Liver (tissue), 9 donors: ENCODE measurements around the gene SLC25A21. TPM values are rescaled to one million over a fixed set of nuclear protein-coding genes. Genes with fewer than 3 reads are reported as not detected.

Source experiments
- DNase-seq: peaks from one replicate; pipeline ENCODE4 v3.0.0-alpha.2; 2017; ENCODE audit warnings: low spot score
- H3K27ac ChIP-seq, 2 donors: one replicate each; pipeline ENCODE4 v1.7.0; 2013; ENCODE audit warnings: inconsistent platforms in 2 of 2, low read length in 2 of 2, control low read depth in 1 of 2, low read depth in 1 of 2, mild to moderate bottlenecking in 1 of 2
- H3K27me3 ChIP-seq, 4 donors: one replicate each; pipeline versions ENCODE4 v1.6.1 to v1.7.0; 2013; ENCODE audit warnings: low read length in 3 of 4, inconsistent platforms in 1 of 4, mild to moderate bottlenecking in 1 of 4, moderate library complexity in 1 of 4; ENCODE audit not compliant: control insufficient read depth in 4 of 4, insufficient read depth in 4 of 4
- H3K36me3 ChIP-seq, 4 donors: one replicate each; pipeline versions ENCODE4 v1.6.1 to v1.7.0; 2013; ENCODE audit warnings: low read length in 3 of 4, mild to moderate bottlenecking in 3 of 4, low read depth in 1 of 4, moderate library complexity in 1 of 4; ENCODE audit not compliant: control insufficient read depth in 4 of 4, insufficient read depth in 3 of 4
- H3K4me1 ChIP-seq, 4 donors: one replicate each; pipeline versions ENCODE4 v1.6.1 to v1.7.0; 2013; ENCODE audit warnings: low read length in 3 of 4, mild to moderate bottlenecking in 3 of 4, moderate library complexity in 1 of 4; ENCODE audit not compliant: control insufficient read depth in 4 of 4, insufficient read depth in 4 of 4
- H3K4me3 ChIP-seq, 3 donors: one replicate each; pipeline versions ENCODE4 v1.6.1 to v1.7.0; 2013; ENCODE audit warnings: low read length in 3 of 3, control low read depth in 1 of 3, low read depth in 1 of 3, mild to moderate bottlenecking in 1 of 3
- H3K9ac ChIP-seq, 2 donors: one replicate each; pipeline ENCODE4 v1.7.0; 2013; ENCODE audit warnings: low read length in 2 of 2, mild to moderate bottlenecking in 2 of 2, moderate library complexity in 2 of 2, control low read depth in 1 of 2, low read depth in 1 of 2
- H3K9me3 ChIP-seq, 4 donors: one replicate each; pipeline versions ENCODE4 v1.6.1 to v1.7.0; 2013; ENCODE audit warnings: low read length in 3 of 4; ENCODE audit not compliant: control insufficient read depth in 4 of 4
- ATF3 ChIP-seq: IDR thresholded peaks from 2 replicates; pipeline ENCODE4 v1.6.1; 2016; ENCODE audit warnings: antibody characterized with exemption
- CTCF ChIP-seq: fragments of 150-350 bp; IDR thresholded peaks from 2 replicates; pipeline ENCODE4 v1.5.1; 2017; ENCODE audit warnings: improper control_type of control experiment, low read depth, low read length; ENCODE audit not compliant: missing input control
- FOXA1 ChIP-seq: IDR thresholded peaks from 2 replicates; pipeline ENCODE4 v1.6.1; 2016; ENCODE audit warnings: antibody characterized with exemption
- GABPA ChIP-seq, 2 donors: IDR thresholded peaks in 1 of 2; conservative IDR thresholded peaks in 1 of 2; 2 replicates each; pipeline ENCODE4 v1.6.1; 2016; ENCODE audit warnings: antibody characterized with exemption in 2 of 2, mild to moderate bottlenecking in 1 of 2, moderate library complexity in 1 of 2
- HNF4A ChIP-seq, 2 donors: conservative IDR thresholded peaks; 2 replicates each; pipeline ENCODE4 v1.6.1; 2016; ENCODE audit warnings: antibody characterized with exemption in 2 of 2, mild to moderate bottlenecking in 2 of 2
- JUND ChIP-seq, 2 donors: IDR thresholded peaks; 2 replicates each; pipeline ENCODE4 v1.6.1; 2016; ENCODE audit warnings: antibody characterized with exemption in 2 of 2
- REST ChIP-seq: IDR thresholded peaks from 2 replicates; pipeline ENCODE4 v1.6.1; 2016; ENCODE audit warnings: antibody characterized with exemption, mild to moderate bottlenecking
- SP1 ChIP-seq: IDR thresholded peaks from 2 replicates; pipeline ENCODE4 v1.6.1; 2018; ENCODE audit warnings: antibody characterized with exemption, mild to moderate bottlenecking
- YY1 ChIP-seq: IDR thresholded peaks from 2 replicates; pipeline ENCODE4 v1.6.1; 2016; ENCODE audit warnings: antibody characterized with exemption, mild to moderate bottlenecking
- ZBTB33 ChIP-seq: IDR thresholded peaks from 2 replicates; pipeline ENCODE4 v1.6.1; 2016; ENCODE audit warnings: antibody characterized with exemption
- WGBS: extraction: QIAGEN DNeasy Blood & Tissue Kit; methylation state at CpG from one replicate; pipeline ENCODE4 v1.1.7; 2013; 5-methylcytosine and 5-hydroxymethylcytosine counted together
- polyA plus RNA-seq, 2 donors: library from polyadenylated mRNA; stranded (reverse) in 1 of 2; unstranded in 1 of 2; fragments of 200-250 nt in 1 of 2; fragments of >200 nt in 1 of 2; fragmentation: Nextera tagmentation in 1 of 2; extraction: Ambion mirVana in 1 of 2; gene quantifications; one replicate each; pipeline versions ENCODE4 v1.2.1 to v1.2.3, GENCODE V29; 2013 to 2015
- total RNA-seq, 2 donors: library from RNA; depleted of rRNA; stranded (reverse); fragments of >200 nt; gene quantifications; one replicate each; pipeline ENCODE4 v1.2.3, GENCODE V29; 2014
- donor health status: healthy.
- donor health status: healthy.
- donor health status: healthy.
- donor health status: healthy.
- donor health status: healthy.

SLC25A21 gene
- total and polyA plus RNA-seq, 4 donors: 0.13 to 24.3 (median 0.23) TPM

GRCh38 chr14:36974985-36975384 is 197.4 kb downstream of the SLC25A21 start:
- H3K36me3 ChIP-seq: no peaks in the 10 kb centered on the region
- no peak for DNase-seq
- no peaks in the 10 kb centered on the region for H3K27me3 ChIP-seq
- no peak overlapping the region for H3K9ac ChIP-seq
- no peak overlapping the region for H3K27ac ChIP-seq
- no peaks in the 10 kb centered on the region for H3K9me3 ChIP-seq
- no peak for TF ChIP-seq ZBTB33
- TF ChIP-seq CTCF: no peak
- no peak for TF ChIP-seq FOXA1
- no peak for TF ChIP-seq SP1
- no peak for TF ChIP-seq YY1
- TF ChIP-seq JUND (IDR thresholded peaks at IDR 0.05): no peak
- TF ChIP-seq ATF3: no peak
- TF ChIP-seq REST: no peak
- TF ChIP-seq GABPA (IDR thresholded peaks at IDR 0.05 in 1 of 2, conservative IDR thresholded peaks at IDR 0.05 in 1 of 2): no peak
- no peak for TF ChIP-seq HNF4A (conservative IDR thresholded peaks at IDR 0.05)
- H3K4me1 ChIP-seq: no peaks in the 10 kb centered on the region
- WGBS: 83% methylated on average over 2 of the region's 2 CpGs
- no peak overlapping the region for H3K4me3 ChIP-seq

GRCh38 chr14:36973806-36974442 is 198.5 kb downstream of the SLC25A21 start:
- WGBS: 67% methylated on average over 1 of the region's 1 CpG
- Histone ChIP-seq H3K36me3 (no peaks in the 10 kb centered on the region), H3K27me3 (no peaks in the 10 kb centered on the region), H3K4me3 (no peak overlapping the region), H3K9ac (no peak overlapping the region), H3K4me1 (no peaks in the 10 kb centered on the region), H3K9me3 (no peaks in the 10 kb centered on the region), H3K27ac (no peak overlapping the region)
- DNase-seq: no peak
- no peak for TF ChIP-seq ATF3
